Subcutaneous adipose tissue (tissue), 4 donors: ENCODE measurements around the gene CREB3L1. TPM values are rescaled to one million over a fixed set of nuclear protein-coding genes. Genes with fewer than 3 reads are reported as not detected.

Source experiments
- total RNA-seq, 4 donors: library from RNA; depleted of rRNA; stranded (reverse); fragments of >200 nt; gene quantifications; one replicate each; pipeline ENCODE4 v1.1.0, GENCODE V29; 2016

CREB3L1 gene
- total RNA-seq, 4 donors from 2014 or later, result 0.44 to 4.9 (median 2.5) TPM

Other genes starting within 250 kb of the CREB3L1 start
- 10 to 100 TPM; 34.4 to 58.6 (median 47.7) TPM for gene PHF21A, start 156.2 kb upstream of the CREB3L1 start, total RNA-seq
- gene DGKZ, start 69.8 kb downstream of the CREB3L1 start, total RNA-seq, result 10 to 100 TPM; 45.0 to 97.0 (median 54.3) TPM
- gene MDK, start 104.0 kb downstream of the CREB3L1 start, total RNA-seq, result 10 to 100 TPM in 2 of 4 donors, 1 to 10 TPM in 2; 4.0 to 23.8 (median 8.1) TPM
- under 1 TPM in 1 of 4 donors, not detected in 3; 0.34 TPM for gene CHRM4, start 114.1 kb downstream of the CREB3L1 start, total RNA-seq